Keratinocyte (primary cell): Measurements from ENCODE around the gene LSM11. TPM values are rescaled to one million over a fixed set of nuclear protein-coding genes. Genes with fewer than 3 reads are reported as not detected.

Experiments used
- DNase-seq: peaks from one replicate; pipeline ENCODE4 v3.0.0-alpha.2; 2011; ENCODE audit warnings: low read depth, missing footprints, low spot score
- FAIRE-seq: peaks from 2 replicates; lab custom pipeline; 2011; peaks lifted over from hg19 to GRCh38; lab: Jason Lieb, UNC
- H2AFZ ChIP-seq: 2 replicates; pipeline ENCODE4 v1.6.0; 2012; ENCODE audit warnings: low read length, control low read depth, inconsistent platforms; ENCODE audit not compliant: control insufficient read depth
- H3K27ac ChIP-seq: 2 replicates; pipeline ENCODE4 v1.5.1; 2011; ENCODE audit warnings: low read length; ENCODE audit not compliant: control insufficient read depth, insufficient read depth
- H3K27me3 ChIP-seq: 3 replicates; pipeline ENCODE4 v1.6.0; 2011; ENCODE audit warnings: low read length; ENCODE audit not compliant: control insufficient read depth, insufficient read depth; ENCODE audit errors: extremely low read depth
- H3K36me3 ChIP-seq, 2 experiments: 2 replicates in 1 of 2; 3 replicates in 1 of 2; pipeline ENCODE4 v1.5.1; 2011; ENCODE audit warnings: low read length in 2 of 2, mild to moderate bottlenecking in 1 of 2; ENCODE audit not compliant: control insufficient read depth in 2 of 2, insufficient read depth in 2 of 2; ENCODE audit errors: extremely low read depth in 1 of 2
- H3K4me1 ChIP-seq: 3 replicates; pipeline ENCODE4 v1.5.1; 2011; ENCODE audit warnings: low read length; ENCODE audit not compliant: control insufficient read depth, insufficient read depth; ENCODE audit errors: extremely low read depth
- H3K4me2 ChIP-seq: 3 replicates; pipeline ENCODE4 v1.6.0; 2011; ENCODE audit warnings: low read depth, low read length; ENCODE audit not compliant: control insufficient read depth, insufficient read depth; ENCODE audit errors: extremely low read depth
- H3K4me3 ChIP-seq, 3 experiments: fragments of 200-600 bp in 1 of 3; sonication (generic) in 1 of 3; 2 replicates in 2 of 3; 3 replicates in 1 of 3; pipeline ENCODE4 v1.5.1; 2011 to 2016; ENCODE audit warnings: low read length in 3 of 3, mild to moderate bottlenecking in 3 of 3, control low read depth in 2 of 3, inconsistent platforms in 1 of 3, low read depth in 1 of 3, mixed read lengths in 1 of 3, mixed run types in 1 of 3, moderate library complexity in 1 of 3; ENCODE audit not compliant: control insufficient read depth in 2 of 3, insufficient read depth in 2 of 3; ENCODE audit errors: extremely low read depth in 1 of 3
- H3K79me2 ChIP-seq: 2 replicates; pipeline ENCODE4 v1.6.0; 2012; ENCODE audit warnings: low read length; ENCODE audit not compliant: control insufficient read depth, insufficient read depth
- H3K9ac ChIP-seq: 3 replicates; pipeline ENCODE4 v1.6.0; 2011; ENCODE audit warnings: low read length; ENCODE audit not compliant: control insufficient read depth, insufficient read depth; ENCODE audit errors: extremely low read depth
- H3K9me1 ChIP-seq: 3 replicates; pipeline ENCODE4 v1.6.0; 2011; ENCODE audit warnings: low read length; ENCODE audit not compliant: control insufficient read depth, insufficient read depth; ENCODE audit errors: extremely low read depth
- H3K9me3 ChIP-seq: 2 replicates; pipeline ENCODE4 v1.5.1; 2012; ENCODE audit warnings: low read depth, low read length; ENCODE audit not compliant: control insufficient read depth
- H4K20me1 ChIP-seq: 3 replicates; pipeline ENCODE4 v1.6.0; 2011; ENCODE audit warnings: low read length; ENCODE audit not compliant: control insufficient read depth, insufficient read depth; ENCODE audit errors: extremely low read depth
- EZH2 ChIP-seq: IDR thresholded peaks from one replicate; pipeline ENCODE4 v1.6.1; 2012; ENCODE audit warnings: inconsistent platforms, mild to moderate bottlenecking, low read length, moderate library complexity
- dilution Hi-C: fragments of 300-500 bp; cut with MboI; formaldehyde crosslinking; loops from one replicate; pipeline ENCODE4 v1.7.0; 2020; ENCODE audit warnings: low sequenced_read_pairs; ENCODE audit not compliant: extremely low pct_ligation_motif_present
- polyA plus RNA-seq, 5 experiments: library from polyadenylated mRNA; depleted of rRNA in 3 of 5; stranded (reverse) in 3 of 5; stranded (forward) in 1 of 5; unstranded in 1 of 5; fragments of >200 nt; gene quantifications; 1 replicate in 1 of 5; 2 replicates in 3 of 5; 3 replicates in 1 of 5; pipeline versions ENCODE4 v1.2.1 to v1.2.3, GENCODE V29; 2011 to 2012; ENCODE audit warnings: missing spikeins in 2 of 5, low read depth in 1 of 5, low replicate concordance in 1 of 5
- TF ChIP-seq, protein P1 (sequence below), 3 experiments: IDR thresholded peaks in 1 of 3; conservative IDR thresholded peaks in 1 of 3; optimal IDR thresholded peaks in 1 of 3; 2 replicates in 2 of 3; 3 replicates in 1 of 3; pipeline versions ENCODE3 to v1.5.1; 2011; ENCODE audit warnings: low read length in 3 of 3, mild to moderate bottlenecking in 3 of 3, moderate library complexity in 2 of 3, control low read depth in 1 of 3, inconsistent platforms in 1 of 3; ENCODE audit not compliant: insufficient read depth in 2 of 3; ENCODE audit errors: extremely low read depth in 1 of 3

Gene LSM11
- polyA plus RNA-seq, 1 donor (not counting 4 experiments of a cell fraction or from before 2014, with no cell fraction given): 2.7 TPM

DNA sequence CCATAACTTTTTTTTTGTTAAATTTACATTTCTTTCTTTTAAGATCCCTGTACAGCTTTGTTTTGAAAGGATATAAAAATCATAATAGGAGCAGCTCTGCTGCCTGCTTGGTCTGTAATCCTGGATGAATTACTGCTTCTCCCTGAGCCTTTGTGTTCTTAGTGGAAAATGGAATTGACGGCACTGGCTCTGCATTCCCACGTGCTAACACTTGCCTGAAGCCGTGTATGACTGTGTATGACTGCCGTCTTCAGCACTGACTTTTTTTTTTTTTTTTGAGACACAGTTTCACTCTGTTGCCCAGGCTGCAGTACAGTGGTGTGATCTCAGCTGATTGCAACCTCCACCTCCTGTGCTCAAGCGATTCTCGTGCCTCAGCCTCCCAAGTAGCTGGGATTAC, 7.5 kb upstream of the LSM11 start:
- H3K4me2 ChIP-seq: no peak overlapping the region
- no peaks in the 10 kb centered on the region for H3K9me1 ChIP-seq
- H2AFZ ChIP-seq: no peak overlapping the region
- no peak for DNase-seq
- H3K27me3 ChIP-seq: no peaks in the 10 kb centered on the region
- TF ChIP-seq EZH2: no peak
- TF ChIP-seq, protein P1, sequence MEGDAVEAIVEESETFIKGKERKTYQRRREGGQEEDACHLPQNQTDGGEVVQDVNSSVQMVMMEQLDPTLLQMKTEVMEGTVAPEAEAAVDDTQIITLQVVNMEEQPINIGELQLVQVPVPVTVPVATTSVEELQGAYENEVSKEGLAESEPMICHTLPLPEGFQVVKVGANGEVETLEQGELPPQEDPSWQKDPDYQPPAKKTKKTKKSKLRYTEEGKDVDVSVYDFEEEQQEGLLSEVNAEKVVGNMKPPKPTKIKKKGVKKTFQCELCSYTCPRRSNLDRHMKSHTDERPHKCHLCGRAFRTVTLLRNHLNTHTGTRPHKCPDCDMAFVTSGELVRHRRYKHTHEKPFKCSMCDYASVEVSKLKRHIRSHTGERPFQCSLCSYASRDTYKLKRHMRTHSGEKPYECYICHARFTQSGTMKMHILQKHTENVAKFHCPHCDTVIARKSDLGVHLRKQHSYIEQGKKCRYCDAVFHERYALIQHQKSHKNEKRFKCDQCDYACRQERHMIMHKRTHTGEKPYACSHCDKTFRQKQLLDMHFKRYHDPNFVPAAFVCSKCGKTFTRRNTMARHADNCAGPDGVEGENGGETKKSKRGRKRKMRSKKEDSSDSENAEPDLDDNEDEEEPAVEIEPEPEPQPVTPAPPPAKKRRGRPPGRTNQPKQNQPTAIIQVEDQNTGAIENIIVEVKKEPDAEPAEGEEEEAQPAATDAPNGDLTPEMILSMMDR (optimal IDR thresholded peaks at IDR 0.05 in 1 of 3, IDR thresholded peaks at IDR 0.05 in 1 of 3, conservative IDR thresholded peaks at IDR 0.05 in 1 of 3; ENCODE audit: extremely low read depth in 1 of 3, insufficient read depth in 2 of 3, low read length in 3 of 3): no peak
- H3K4me3 ChIP-seq: no peak overlapping the region
- H4K20me1 ChIP-seq: no peaks in the 10 kb centered on the region
- H3K79me2 ChIP-seq: peaks cover 2% of the 10 kb centered on the region
- H3K9ac ChIP-seq: no peak overlapping the region
- no peak for FAIRE-seq
- peaks cover 5 to 8% of the 10 kb centered on the region in 2 experiments for H3K36me3 ChIP-seq
- no peak overlapping the region for H3K27ac ChIP-seq
- H3K4me1 ChIP-seq: no peaks in the 10 kb centered on the region
- dilution Hi-C loops: no loop called here
- H3K9me3 ChIP-seq: no peaks in the 10 kb centered on the region

DNA sequence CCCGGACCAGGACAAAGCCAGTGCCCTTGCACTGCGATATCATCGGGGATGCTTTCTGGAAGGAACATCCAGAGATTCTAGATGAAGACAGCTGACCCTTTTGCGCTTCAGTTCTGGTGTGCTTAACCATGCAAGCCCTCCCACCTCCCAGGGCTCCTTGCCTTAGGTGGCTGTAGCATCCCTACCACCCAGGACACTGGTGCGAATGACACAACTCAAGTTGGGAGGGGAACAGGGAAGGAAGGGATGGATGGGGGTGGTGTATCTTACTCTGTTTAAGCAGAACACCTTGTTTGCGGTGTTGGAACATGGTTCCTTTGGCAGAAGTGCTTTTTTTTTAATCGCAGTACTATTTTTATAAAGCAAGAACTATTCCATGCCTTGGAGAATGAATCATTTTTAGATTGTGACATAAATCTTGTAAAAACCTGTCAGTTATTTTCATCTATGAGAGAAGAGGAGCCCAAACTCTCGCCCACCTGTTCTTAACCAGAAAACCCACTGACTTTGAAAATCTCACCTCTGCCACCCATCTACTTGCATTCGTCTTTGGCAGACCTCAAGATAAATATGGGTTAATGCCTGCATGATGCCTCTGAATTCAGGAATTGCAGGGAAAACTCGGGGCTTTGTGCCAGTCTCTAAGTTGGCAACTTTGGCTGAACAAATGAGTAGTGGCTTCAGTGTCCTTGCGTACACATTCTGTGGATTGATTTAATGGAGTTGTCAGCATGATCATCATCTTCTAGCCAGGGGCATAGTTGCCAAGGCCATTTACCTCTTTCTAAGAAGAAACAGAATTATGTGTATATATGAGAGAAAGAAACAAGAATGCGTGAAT, 3.9 kb upstream of the LSM11 start:
- FAIRE-seq: no peak

More for the DNA sequence above, 3.9 kb upstream of the LSM11 start:
- Histone ChIP-seq H3K36me3 (peaks cover 0 to 5% of the 10 kb centered on the region in 2 experiments), H3K4me3 (no peak overlapping the region), H3K9me1 (no peaks in the 10 kb centered on the region), H4K20me1 (no peaks in the 10 kb centered on the region), H3K79me2 (peaks cover 5% of the 10 kb centered on the region), H3K9me3 (no peaks in the 10 kb centered on the region), H3K4me1 (peaks cover 8% of the 10 kb centered on the region), H2AFZ (no peak overlapping the region), H3K9ac (no peak overlapping the region), H3K4me2 (no peak overlapping the region), H3K27me3 (no peaks in the 10 kb centered on the region), H3K27ac (no peak overlapping the region)
- no peak for DNase-seq
- dilution Hi-C loops: no loop called here
- TF ChIP-seq, protein P1 (optimal IDR thresholded peaks at IDR 0.05 in 1 of 3, IDR thresholded peaks at IDR 0.05 in 1 of 3, conservative IDR thresholded peaks at IDR 0.05 in 1 of 3; ENCODE audit: extremely low read depth in 1 of 3, insufficient read depth in 2 of 3, low read length in 3 of 3): no peak
- no peak for TF ChIP-seq EZH2
